Gastrocnemius medialis (tissue), 4 donors: ENCODE data around the gene MYLK. TPM values are rescaled to one million over a fixed set of nuclear protein-coding genes. Genes with fewer than 3 reads are reported as not detected.

Experiments
- ATAC-seq, 2 donors: fragments of 150-250 bp; one replicate each; pipeline ENCODE4 v1.9.1; 2016
- DNase-seq, 2 donors: peaks; one replicate each; pipeline ENCODE4 v3.0.0-alpha.2; 2019
- H3K27ac ChIP-seq, 4 donors: fragments of 200-600 bp; sonication (generic); 1 replicate in 1 of 4; 2 replicates in 3 of 4; pipeline ENCODE4 v1.5.1; 2016 to 2018; ENCODE audit warnings: mild to moderate bottlenecking in 2 of 4, moderate library complexity in 1 of 4
- H3K27me3 ChIP-seq, 3 donors: fragments of 200-600 bp; sonication (generic) in 2 of 3; 1 replicate in 1 of 3; 2 replicates in 2 of 3; pipeline versions ENCODE4 v1.5.1 to v1.6.0; 2016 to 2019; ENCODE audit warnings: mild to moderate bottlenecking in 1 of 3, moderate library complexity in 1 of 3
- H3K36me3 ChIP-seq, 2 donors: fragments of 200-600 bp; sonication (generic) in 1 of 2; one replicate each; pipeline ENCODE4 v1.5.1; 2017 to 2018
- H3K4me1 ChIP-seq, 2 donors: fragments of 200-600 bp; sonication (generic) in 1 of 2; one replicate each; pipeline ENCODE4 v1.5.1; 2016 to 2017; ENCODE audit warnings: mild to moderate bottlenecking in 2 of 2
- H3K4me3 ChIP-seq, 4 donors: fragments of 200-600 bp; sonication (generic) in 3 of 4; 1 replicate in 1 of 4; 2 replicates in 3 of 4; pipeline ENCODE4 v1.5.1; 2016 to 2019; ENCODE audit warnings: mild to moderate bottlenecking in 2 of 4
- H3K9me3 ChIP-seq, 3 donors: fragments of 200-600 bp; sonication (generic) in 2 of 3; 1 replicate in 1 of 3; 2 replicates in 2 of 3; pipeline ENCODE4 v1.5.1; 2016 to 2019
- CTCF ChIP-seq, 5 experiments: fragments of 450-650 bp in 3 of 5; fragments of 200-600 bp in 2 of 5; sonication (generic) in 2 of 5; IDR thresholded peaks in 4 of 5; conservative IDR thresholded peaks in 1 of 5; 1 replicate in 4 of 5; 2 replicates in 1 of 5; pipeline ENCODE4 v1.5.1; 2016 to 2019; ENCODE audit warnings: antibody characterized with exemption in 5 of 5, mild to moderate bottlenecking in 3 of 5, moderate library complexity in 3 of 5
- POLR2A ChIP-seq, 2 donors: fragments of 450-650 bp; IDR thresholded peaks; one replicate each; pipeline ENCODE4 v1.6.1; 2017; ENCODE audit warnings: antibody characterized with exemption in 2 of 2, mild to moderate bottlenecking in 2 of 2, moderate library complexity in 2 of 2
- in situ Hi-C, 4 donors: fragments of 200-750 bp; cut with MboI; loops; one replicate each; pipeline versions ENCODE4 v1.15.0 to v1.8.0; 2017; ENCODE audit warnings: low sequenced_read_pairs in 4 of 4
- intact Hi-C: fragments of 100-400 bp; cut with DNase I; formaldehyde crosslinking; loops from one replicate; pipeline ENCODE4 v1.15.1; 2023; ENCODE audit warnings: low total_unique reads
- total RNA-seq, 4 donors: library from RNA; depleted of rRNA; stranded (reverse); fragments of >200 nt; gene quantifications; one replicate each; pipeline versions ENCODE4 v1.1.0 to v1.2.3, GENCODE V29; 2016

The MYLK gene
- total RNA-seq, 4 donors from 2014 or later: 5.6 to 19.6 (median 8.8) TPM

DNA sequence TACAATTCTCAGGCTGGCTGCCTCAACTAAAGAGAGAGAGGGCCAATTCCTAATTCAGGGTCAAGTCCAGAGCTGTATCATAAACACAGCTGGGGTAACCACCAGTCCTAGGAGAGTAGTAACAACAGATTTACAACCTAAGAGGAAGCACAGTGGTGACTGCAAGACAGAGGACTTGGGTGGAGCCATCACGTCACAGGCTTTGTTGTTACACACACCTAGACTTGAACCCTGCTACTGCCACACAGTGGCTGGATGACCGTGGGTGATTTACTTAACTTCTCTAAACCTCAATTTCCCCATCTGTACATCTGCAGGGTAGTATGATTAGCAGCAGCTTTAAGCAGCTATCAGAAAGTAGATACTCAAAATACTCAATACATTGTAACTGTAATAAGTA is 78.6 kb downstream of the MYLK start:
- Histone ChIP-seq H3K9me3 (no peaks in the 10 kb centered on the region), H3K4me3 (no peak overlapping the region), H3K27me3 (no peaks in the 10 kb centered on the region), H3K27ac (no peak overlapping the region), H3K36me3 (no peaks in the 10 kb centered on the region), H3K4me1 (no peaks in the 10 kb centered on the region)
- TF ChIP-seq CTCF (IDR thresholded peaks at IDR 0.05 in 4 of 5, conservative IDR thresholded peaks at IDR 0.05 in 1 of 5) (no peak), POLR2A (IDR thresholded peaks at IDR 0.05) (no peak)
- intact Hi-C loops (no loop called here), in situ Hi-C loops (no loop called here)
- ATAC-seq (no peak), DNase-seq (no peak)

- TF ChIP-seq CTCF (IDR thresholded peaks at IDR 0.05 in 4 of 5, conservative IDR thresholded peaks at IDR 0.05 in 1 of 5) (no peak), POLR2A (IDR thresholded peaks at IDR 0.05) (no peak)
Measured at GRCh38 chr3:123805101-123805500, 79.0 kb downstream of the MYLK start.

DNA sequence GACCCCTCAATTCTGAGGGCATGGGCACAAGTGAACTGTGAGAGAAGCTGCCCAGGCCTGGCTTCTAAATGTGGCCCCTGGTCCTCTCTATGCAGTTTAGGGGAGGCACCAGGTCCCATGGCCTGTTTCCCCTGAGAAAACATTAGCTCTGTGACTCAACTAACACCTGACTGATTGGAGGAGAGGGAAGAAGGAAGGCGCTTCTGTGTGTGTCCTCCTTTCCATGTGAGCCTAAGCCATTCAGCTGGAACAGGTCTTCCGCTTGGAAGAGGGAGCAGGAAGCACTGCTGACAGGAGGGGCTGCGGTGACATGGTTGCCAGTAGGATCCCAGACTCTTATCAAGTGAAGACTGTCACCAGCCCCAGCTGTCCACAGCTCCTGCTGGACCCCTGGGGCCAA is 79.5 kb downstream of the MYLK start:
- H3K36me3 ChIP-seq: no peaks in the 10 kb centered on the region
- no peak for DNase-seq
- H3K27me3 ChIP-seq: no peaks in the 10 kb centered on the region
- H3K9me3 ChIP-seq: no peaks in the 10 kb centered on the region
- H3K4me3 ChIP-seq: no peak overlapping the region
- no peak overlapping the region for H3K27ac ChIP-seq
- no peaks in the 10 kb centered on the region for H3K4me1 ChIP-seq
- no peak for ATAC-seq
- in situ Hi-C loops (no loop called here), intact Hi-C loops (no loop called here)
- TF ChIP-seq CTCF (IDR thresholded peaks at IDR 0.05 in 4 of 5, conservative IDR thresholded peaks at IDR 0.05 in 1 of 5) (no peak), POLR2A (IDR thresholded peaks at IDR 0.05) (no peak)

More at GRCh38 chr3:123805101-123805500, 79.0 kb downstream of the MYLK start:
- intact Hi-C loops: no loop called here
- no peaks in the 10 kb centered on the region for H3K36me3 ChIP-seq
- in situ Hi-C loops: no loop called here
- H3K9me3 ChIP-seq: no peaks in the 10 kb centered on the region
- no peaks in the 10 kb centered on the region for H3K27me3 ChIP-seq
- ATAC-seq (no peak), DNase-seq (no peak)
- H3K27ac ChIP-seq: no peak overlapping the region
- no peak overlapping the region for H3K4me3 ChIP-seq
- H3K4me1 ChIP-seq: no peaks in the 10 kb centered on the region

DNA sequence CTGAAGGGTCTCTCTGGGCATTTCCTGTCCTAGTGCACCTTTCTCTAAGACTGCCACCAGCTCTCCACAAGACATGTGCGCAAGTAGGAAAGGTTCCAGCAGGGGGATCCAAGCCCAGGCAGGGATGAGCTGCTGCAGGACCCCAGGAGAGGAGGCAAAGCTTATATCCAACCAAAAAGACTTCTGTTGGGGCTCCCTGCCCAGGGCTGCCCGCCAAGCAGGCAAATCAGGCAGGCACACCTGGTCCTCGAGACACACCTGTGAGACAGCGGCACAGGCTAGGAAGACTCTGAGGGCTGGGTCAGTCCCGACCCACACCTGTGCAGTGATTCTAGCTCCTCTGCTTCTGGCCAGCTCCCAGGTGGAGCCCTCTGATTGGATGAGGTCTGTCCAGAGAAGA is 80.6 kb downstream of the MYLK start:
- TF ChIP-seq POLR2A (IDR thresholded peaks at IDR 0.05) (no peak), CTCF (IDR thresholded peaks at IDR 0.05 in 4 of 5, conservative IDR thresholded peaks at IDR 0.05 in 1 of 5) (no peak)
- ATAC-seq: no peak
- no peaks in the 10 kb centered on the region for H3K4me1 ChIP-seq
- H3K4me3 ChIP-seq: no peak overlapping the region
- no peak for DNase-seq
- in situ Hi-C loops: no loop called here
- H3K36me3 ChIP-seq: no peaks in the 10 kb centered on the region
- intact Hi-C loops: no loop called here
- no peak overlapping the region for H3K27ac ChIP-seq
- H3K9me3 ChIP-seq: no peaks in the 10 kb centered on the region
- no peaks in the 10 kb centered on the region for H3K27me3 ChIP-seq

GRCh38 chr3:123802007-123802625 is 82.0 kb downstream of the MYLK start:
- Histone ChIP-seq H3K9me3 (no peaks in the 10 kb centered on the region), H3K27ac (no peak overlapping the region), H3K27me3 (no peaks in the 10 kb centered on the region), H3K4me1 (no peaks in the 10 kb centered on the region), H3K36me3 (no peaks in the 10 kb centered on the region), H3K4me3 (no peak overlapping the region)
- intact Hi-C loops: no loop called here
- no peak for ATAC-seq
- DNase-seq: no peak
- in situ Hi-C loops: no loop called here
- TF ChIP-seq CTCF (IDR thresholded peaks at IDR 0.05 in 4 of 5, conservative IDR thresholded peaks at IDR 0.05 in 1 of 5) (no peak), POLR2A (IDR thresholded peaks at IDR 0.05) (no peak)
